Measurements from ENCODE around the gene FFAR2.

GRCh38 chr19:35454663-35455062 lies 6.6 kb downstream of the FFAR2 start:
- no peak for TF ChIP-seq MYC (IDR thresholded peaks at IDR 0.05; ENCODE audit: borderline replicate concordance, low read length)
- no peak for TF ChIP-seq POLR2A (IDR thresholded peaks at IDR 0.05; ENCODE audit: low read length)
- TF ChIP-seq PHF8 (IDR thresholded peaks at IDR 0.05; ENCODE audit: borderline replicate concordance, low read depth) = no peak
- no peak for TF ChIP-seq CTCF (IDR thresholded peaks at IDR 0.05)
- no peak for TF ChIP-seq CEBPB (IDR thresholded peaks at IDR 0.05)
- no peak for TF ChIP-seq REST (IDR thresholded peaks at IDR 0.05)
- no peak for TF ChIP-seq NR3C1 (IDR thresholded peaks at IDR 0.05)
- no peak for TF ChIP-seq TP53 (CRISPR knock-in tag; IDR thresholded peaks at IDR 0.05)
- no peak for TF ChIP-seq EP300 (IDR thresholded peaks at IDR 0.05)
- no peak for TF ChIP-seq E2F6 (IDR thresholded peaks at IDR 0.05; ENCODE audit: borderline replicate concordance, low read depth)
- TF ChIP-seq HDAC2 (IDR thresholded peaks at IDR 0.05) = no peak
- TF ChIP-seq CBX2 (IDR thresholded peaks at IDR 0.05; ENCODE audit: borderline replicate concordance, low read depth) = no peak
- no peak for TF ChIP-seq FOXS1 (CRISPR knock-in tag; IDR thresholded peaks at IDR 0.05)
- TF ChIP-seq CHD2 (IDR thresholded peaks at IDR 0.05; ENCODE audit: low read length, partially characterized antibody) = no peak

All from A549 (cell line).